ENCODE data around the gene KYNU.

GRCh38 chr2:142842369-142842768, 35.1 kb upstream of the KYNU start:
- TF ChIP-seq, protein P1, sequence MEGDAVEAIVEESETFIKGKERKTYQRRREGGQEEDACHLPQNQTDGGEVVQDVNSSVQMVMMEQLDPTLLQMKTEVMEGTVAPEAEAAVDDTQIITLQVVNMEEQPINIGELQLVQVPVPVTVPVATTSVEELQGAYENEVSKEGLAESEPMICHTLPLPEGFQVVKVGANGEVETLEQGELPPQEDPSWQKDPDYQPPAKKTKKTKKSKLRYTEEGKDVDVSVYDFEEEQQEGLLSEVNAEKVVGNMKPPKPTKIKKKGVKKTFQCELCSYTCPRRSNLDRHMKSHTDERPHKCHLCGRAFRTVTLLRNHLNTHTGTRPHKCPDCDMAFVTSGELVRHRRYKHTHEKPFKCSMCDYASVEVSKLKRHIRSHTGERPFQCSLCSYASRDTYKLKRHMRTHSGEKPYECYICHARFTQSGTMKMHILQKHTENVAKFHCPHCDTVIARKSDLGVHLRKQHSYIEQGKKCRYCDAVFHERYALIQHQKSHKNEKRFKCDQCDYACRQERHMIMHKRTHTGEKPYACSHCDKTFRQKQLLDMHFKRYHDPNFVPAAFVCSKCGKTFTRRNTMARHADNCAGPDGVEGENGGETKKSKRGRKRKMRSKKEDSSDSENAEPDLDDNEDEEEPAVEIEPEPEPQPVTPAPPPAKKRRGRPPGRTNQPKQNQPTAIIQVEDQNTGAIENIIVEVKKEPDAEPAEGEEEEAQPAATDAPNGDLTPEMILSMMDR (conservative IDR thresholded peaks at IDR 0.05), result no peak
- TF ChIP-seq EZH2 (IDR thresholded peaks at IDR 0.05; ENCODE audit: low read depth), result no peak

Measured in PC-9 (cell line).